Globus pallidus (tissue), 1 donor: ENCODE data around the gene KCNQ2.
A peak's percentile ranks its signal among the peaks of the same experiment; 100 is the strongest.

Source experiments
- DNase-seq: peaks from one replicate; pipeline ENCODE4 v3.0.0-alpha.2; 2015; ENCODE audit warnings: low spot score

Gene KCNQ2

DNA sequence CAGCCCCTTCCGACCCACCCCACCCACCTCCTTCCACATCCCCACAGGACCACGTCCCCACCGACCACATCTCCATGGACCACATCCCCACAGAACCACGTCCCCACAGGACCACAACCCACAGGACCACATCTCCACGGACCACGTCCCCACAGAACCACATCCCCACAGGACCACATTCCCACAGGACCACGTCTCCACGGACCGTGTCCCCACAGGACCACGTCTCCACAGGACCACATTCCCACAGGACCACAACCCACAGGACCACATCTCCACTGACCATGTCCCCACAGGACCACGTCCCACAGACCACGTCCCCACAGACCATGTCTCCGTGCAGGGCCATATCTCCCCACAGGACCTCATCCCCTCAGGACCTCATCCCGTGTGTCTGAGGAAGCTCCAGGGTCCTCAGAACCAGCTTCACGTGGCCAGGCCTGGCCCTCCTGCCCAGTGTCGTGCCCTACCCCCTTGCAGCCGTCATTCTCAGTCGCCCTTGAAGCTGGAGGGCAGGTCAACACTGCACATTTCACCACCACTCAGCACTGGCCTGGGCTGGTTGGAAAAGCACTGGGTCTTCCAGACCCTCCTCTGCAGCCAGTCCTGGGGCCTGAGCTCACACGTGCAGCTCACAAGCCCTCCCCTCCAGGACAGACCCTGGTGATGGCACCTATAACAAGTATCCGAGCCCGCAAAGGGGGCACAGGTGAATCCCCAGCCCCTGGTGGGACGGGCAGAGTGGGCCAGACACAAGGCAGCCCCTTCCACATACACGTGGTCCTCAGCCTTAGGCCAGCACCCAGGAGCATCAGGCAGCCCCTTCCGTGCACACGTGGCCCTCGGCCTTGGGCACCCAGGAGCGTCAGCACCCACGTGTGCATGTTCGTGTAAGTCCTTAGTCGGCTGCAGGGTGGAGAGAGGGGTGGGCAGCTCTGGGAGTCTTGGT is 115.2 kb downstream of the KCNQ2 start:
- DNase-seq: no peak

DNA sequence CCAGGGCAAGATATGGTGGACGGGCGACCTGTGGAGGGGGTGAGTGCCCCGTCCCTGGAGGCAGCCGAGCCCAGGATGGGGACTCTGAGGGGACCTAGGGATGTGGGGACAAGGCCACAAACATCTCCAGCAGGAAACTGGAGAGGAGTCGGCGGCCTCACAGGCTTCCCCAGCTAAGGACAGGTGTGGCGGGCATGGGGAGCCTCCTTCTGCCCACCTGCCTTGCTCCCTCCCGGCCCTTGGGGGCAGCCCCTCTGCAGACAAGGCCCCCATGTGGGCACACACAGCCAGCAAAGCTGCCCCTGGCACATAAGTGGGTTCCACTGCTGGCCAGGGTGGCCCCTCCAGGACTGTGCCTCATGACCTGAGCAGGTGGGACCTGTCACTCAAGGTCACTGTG is 115.9 kb downstream of the KCNQ2 start:
- DNase-seq: no peak

DNA sequence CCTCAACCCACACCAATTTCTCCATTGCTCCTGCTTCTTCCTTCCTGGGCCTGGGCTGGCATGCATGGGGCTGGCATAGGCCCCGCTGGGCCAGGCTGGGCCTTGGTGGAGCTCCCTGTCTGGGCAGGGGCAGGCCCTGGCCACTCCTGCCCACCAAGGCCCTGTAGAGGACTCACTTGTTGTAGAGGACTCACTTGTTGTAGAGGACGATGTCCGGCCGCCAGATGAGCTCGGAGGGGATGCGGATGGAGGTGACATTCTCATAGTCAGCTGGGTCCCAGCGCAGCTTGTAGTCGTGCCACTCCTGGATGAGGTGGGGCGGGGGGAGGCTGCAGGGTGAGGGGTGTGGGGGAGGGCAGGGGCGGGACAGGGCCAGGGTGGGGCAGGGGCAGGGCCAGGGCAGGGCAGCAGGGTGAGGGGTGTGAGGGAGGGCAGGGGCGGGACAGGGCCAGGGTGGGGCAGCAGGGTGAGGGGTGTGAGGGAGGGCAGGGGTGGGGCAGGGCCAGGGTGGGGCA is 116.6 kb downstream of the KCNQ2 start:
- no peak for DNase-seq

DNA sequence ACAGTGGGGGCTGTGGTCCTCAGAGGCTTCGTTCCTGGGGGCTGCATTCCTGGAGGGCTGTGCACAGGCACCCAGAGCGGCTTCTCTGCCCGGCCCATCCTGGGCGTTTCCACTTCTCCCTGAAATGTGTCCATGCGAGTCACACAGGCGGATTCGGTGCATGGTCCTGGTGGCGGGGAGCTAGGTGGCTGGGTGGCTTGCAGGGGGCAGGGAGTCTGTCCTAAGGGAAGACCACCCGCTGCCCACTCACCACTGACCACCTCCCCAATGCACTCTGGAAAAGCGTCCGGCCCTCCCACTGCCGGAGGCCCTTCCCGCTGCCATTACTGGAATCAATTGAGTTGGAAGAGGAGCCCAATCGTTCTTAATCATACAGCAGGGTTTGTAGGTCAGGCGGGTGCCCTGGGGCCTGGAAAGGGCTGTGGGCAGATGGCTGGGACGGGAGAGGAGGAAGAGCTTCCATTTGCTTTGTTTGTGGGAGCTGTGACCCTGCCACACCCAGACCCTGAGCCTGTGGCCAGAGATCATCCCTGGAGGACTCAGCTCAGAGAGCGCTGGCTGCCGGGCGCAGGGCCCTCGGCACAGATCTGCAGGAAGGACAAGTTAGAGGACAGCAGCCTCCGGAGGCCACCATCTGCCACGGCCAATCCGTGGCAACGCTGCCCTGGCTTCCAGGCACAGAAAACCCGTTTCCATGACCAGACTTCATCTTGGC is 117.7 kb downstream of the KCNQ2 start:
- DNase-seq: no peak

DNA sequence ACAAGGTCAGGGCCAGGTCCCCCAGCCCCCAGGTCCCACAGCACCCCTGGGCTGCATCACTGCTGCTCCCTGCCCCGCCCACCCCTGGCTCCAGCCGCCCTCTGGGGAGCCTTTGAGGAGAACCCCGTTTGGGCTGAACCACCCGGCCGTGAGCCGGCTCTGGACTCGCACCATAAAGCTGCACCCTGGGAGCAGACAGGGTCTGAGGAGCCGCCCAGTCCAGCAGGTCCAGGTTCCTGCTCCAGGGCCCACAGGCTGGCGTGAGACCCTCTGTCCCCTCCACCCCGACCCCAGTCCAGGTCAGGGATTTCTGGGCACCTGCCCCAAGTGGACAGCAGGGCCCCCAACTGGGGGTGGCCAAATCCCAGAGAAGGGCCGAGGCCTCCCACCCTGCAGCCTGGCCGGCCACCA is 119.6 kb downstream of the KCNQ2 start:
- DNase-seq: no peak

DNA sequence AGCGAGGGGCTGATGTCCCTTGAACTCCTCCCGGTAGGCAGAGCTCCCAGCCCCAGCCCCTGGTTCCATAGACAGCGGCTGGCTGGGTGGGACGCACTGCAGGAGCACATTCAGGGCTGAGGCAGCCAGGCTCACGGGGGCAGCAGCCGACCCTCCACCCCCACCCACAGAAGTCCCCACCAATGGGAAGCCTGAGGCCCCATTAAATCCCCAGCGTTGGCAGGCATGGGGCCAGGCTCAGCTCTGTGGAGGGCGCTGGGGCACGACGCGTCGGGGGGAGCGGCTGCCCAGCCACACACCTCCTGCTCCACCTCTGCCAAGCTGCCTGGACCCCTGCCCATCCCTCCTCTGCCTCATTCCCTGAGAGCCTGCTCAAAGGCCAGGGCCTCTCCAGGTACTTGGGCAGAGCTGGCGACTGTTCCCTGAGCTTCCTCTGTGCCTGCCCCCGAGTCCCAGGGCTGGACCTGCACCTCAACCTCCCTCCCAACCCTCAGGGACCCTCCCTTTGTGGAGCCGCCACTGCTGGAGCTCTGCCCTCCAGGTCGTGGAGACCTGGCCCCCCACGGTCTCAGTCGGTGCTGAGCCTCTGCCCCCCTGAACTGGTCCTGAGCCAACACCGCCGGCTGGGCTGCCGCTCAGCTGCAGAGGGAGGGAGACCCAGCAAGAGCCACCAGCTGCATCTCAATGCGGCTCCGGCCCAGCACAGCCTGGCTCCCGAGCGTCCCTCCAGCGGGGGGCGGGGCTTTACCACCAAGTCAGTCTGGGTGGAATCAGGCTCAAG is 120.5 kb downstream of the KCNQ2 start:
- peak; percentile 69 for DNase-seq

DNA sequence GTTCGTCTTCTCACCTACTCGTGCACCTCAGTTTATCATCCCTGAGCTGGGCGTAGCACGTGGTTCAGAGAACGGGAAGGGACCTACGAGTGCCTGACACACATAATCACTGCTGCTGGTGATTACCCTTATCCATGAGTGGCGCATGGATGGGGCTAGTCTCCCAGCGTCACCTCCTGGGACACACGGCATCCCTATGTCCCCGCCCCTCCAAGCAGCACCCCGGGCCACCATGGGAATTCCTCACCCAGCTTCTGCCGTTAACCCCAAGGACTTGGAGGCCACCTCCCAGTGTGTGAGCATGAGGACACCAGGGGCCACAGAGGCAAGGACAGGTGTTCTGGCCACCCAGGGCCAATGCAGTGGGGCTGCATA is 121.1 kb downstream of the KCNQ2 start:
- DNase-seq: no peak

DNA sequence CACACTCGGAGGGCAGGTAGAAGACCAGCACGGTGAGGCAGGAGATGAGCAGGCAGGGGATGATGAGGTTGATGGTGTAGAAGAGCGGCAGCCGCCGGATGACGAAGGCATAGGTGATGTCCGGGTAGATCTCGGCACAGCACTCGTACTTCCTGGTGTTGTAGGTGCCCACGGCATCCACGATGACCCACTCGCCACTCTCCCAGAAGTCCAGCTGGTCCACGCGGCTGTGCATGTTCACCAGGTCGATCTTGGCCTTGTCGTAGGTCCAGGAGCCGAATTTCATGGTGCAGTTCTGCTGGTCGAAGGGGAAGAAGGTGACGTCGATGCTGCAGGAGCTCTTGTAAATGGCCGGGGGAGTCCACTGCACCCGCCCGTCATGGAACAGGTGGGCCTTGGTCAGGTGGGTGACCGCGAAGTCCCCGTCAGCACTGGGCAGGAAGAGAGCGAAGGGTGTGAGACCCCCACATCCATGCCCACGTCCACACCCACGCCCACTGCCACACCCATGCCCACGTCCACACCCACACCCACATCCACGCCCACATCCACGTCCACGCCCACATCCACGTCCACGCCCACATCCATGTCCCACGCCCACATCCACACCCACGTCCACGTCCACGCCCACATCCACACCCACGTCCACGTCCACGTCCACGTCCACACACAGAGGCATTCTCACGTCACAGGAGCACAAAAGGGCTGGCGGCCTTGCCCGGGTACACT is 121.7 kb downstream of the KCNQ2 start:
- DNase-seq: no peak
